ENCODE measurements around the gene TFB1M. TPM values are rescaled to one million over a fixed set of nuclear protein-coding genes. Genes with fewer than 3 reads are reported as not detected.
A peak's percentile ranks its signal among the peaks of the same experiment; 100 is the strongest.
"Not testable (repeated sequence)": the region's sequence is repeated elsewhere in the genome, so short reads cannot be mapped to it uniquely, and the experiment has no call there.

The TFB1M gene
- polyA plus RNA-seq, 3 donors, result 16.4 to 23.7 (median 22.7) TPM

DNA sequence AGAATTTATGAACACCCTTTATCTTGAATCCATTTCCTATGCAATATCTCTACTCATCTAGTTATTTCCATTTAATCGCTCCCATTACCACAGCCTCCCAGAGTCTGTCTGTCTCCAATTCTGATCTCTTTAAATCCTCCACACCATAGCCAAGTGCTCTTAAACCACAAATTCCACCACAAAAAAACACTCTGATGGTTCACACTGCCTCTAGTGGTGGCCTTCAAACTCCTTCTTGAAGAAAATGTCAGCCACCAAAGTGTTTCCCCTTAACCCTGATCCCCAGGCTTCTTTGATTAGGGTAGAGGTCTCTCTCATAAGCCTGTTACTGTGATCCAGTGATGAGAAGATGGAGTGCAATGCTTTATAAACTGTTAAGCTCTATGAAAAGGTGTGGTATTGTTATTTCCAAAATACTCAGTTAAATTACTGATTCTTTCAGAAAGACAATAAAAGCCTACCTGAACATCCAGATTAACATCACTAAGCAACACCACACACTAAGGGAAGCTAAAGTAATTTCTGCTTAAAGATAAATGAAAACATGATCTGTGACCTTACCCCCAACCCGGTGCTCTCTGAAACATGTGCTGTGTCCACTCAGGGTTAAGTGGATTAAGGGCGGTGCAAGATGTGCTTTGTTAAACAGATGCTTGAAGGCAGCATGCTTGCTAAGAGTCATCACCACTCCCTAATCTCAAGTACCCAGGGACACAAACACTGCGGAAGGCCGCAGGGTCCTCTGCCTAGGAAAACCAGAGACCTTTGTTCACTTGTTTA, 46.0 kb downstream of the TFB1M start:
- not testable (repeated sequence) for DNase-seq

DNA sequence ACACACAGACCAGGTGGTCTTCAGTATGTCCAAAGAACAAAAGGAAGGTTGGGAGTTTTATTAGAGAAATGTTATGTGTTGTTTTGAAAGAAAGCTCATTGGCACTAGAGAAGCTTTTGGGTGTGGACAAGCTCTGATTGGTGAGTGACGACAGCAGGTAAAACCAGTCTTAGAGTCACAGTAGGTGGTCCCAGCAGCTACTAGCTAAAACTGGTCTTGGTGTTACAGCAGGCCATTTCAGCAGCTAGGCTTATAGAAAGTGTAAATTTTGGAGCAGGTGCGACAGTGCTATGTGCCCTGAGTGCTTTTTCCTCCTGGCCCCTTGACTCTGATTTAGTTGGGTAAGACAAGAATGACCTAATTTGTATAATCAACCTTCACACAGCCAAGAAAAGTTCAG, 46.9 kb downstream of the TFB1M start:
- DNase-seq, result no peak

DNA sequence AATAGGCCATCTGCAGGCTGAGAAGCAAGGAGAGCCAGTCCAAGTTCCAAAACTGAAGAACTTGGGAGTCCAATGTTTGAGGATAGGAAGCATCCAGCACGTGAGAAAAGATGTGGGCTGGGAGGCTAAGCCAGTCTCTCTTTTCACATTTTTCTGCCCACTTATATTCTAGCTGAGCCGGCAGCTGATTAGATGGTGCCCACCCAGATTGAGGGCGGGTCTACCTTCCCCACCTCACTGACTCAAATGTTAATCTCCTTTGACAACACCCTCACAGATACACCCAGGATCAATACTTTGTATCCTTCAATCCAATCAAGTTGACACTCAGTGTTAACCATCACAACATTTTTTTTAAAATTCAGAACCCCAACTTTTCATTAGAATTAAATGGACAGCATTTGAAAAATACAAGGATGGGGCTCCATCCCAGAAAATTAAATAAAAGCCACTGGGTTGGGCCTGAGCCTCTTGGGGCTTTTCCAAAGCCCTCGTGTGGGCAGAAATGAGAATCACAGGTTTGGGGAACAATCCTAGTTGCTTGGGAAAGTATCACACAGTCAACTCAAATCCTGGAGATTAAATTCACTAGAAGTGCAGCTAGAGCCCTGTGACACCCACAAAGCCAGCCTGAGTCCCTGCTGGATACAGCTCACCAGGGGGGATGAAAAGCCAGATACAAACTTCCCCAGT, 48.3 kb downstream of the TFB1M start:
- no peak for DNase-seq

DNA sequence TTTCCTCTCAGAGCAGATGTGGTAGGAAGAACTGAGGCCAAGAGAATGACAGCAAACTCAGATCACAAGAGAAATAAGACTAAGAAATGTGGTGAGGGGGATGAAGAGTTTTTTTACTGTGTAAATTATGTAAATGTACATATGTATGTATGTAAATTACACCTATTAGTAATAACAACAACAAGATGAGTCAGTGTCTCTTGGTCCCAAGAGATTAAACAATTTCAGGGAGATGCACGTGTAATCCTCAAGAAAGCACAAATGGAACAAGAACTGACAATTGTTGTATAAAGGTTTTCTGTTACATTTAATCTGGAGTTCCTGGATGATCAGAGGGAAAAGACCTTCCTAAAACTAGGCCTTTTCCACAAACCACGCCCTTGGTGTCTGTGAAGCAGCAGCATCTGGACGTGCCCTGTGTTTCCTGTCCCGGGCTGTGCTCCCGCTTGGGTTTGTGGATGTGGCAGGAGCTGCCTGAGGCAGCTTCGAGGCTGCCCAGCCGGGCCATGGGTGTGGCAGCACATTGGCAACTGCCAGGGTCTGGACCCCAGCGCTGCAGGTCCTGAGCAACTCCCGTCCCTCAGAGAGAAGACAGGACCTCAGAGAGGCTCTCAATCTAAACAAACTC, 49.5 kb downstream of the TFB1M start:
- DNase-seq, result no peak

DNA sequence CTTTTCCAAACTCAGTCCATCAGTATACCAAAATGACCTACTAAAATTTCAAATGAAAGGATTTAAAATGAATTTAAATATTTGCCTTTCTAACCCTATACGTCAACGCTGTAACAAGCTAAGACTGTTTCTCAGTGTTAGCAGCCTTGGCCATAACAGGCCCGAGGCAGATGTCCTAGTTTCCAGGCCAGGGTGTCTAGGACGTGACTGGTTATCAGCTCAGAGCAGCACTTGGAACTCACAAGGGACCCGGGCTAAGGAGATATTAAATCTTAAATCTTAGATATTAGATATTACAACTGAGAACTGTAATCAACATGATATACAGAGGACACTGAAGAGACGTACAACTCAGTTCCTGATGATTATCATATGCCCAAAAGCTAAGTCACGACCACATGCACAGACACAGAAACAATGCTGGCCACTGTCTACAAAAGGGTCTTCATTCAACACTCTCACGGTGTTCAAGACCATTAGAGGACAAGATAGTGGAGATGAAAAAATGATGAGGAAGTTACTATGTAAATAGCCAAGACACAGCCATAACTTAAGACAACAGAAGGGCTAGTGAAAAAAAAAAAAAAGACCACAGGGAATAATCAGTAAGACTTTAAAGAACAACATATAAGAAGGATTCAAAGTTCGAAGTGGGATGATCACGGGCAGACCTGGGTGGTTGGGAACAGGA, 50.8 kb downstream of the TFB1M start, which contains the start of gene CLDN20:
Gene CLDN20, plus strand, starts transcription at position 641 of the 691 bp plus-strand sequence. CDS start 11,707 bp downstream, outside the sequence.
- DNase-seq, result no peak

DNA sequence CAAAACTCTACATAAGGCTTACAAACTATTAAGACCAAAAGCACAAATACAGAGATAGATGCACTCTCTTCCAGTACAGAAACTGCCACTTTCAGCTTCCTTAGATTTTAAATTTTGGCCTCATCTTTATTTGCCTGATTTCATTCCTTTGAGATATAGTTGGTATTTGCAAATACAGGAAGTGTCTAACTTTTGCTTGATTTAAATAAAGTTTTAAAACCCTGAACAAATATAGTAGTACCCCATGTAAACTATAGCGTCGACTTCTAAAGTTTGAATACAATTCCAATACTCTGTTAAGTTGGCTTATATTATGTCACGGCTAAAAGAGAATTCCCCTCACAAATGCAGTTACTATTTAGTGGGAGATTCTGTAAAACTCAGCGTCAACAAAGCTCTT, 51.6 kb downstream of the TFB1M start:
- no peak for DNase-seq

DNA sequence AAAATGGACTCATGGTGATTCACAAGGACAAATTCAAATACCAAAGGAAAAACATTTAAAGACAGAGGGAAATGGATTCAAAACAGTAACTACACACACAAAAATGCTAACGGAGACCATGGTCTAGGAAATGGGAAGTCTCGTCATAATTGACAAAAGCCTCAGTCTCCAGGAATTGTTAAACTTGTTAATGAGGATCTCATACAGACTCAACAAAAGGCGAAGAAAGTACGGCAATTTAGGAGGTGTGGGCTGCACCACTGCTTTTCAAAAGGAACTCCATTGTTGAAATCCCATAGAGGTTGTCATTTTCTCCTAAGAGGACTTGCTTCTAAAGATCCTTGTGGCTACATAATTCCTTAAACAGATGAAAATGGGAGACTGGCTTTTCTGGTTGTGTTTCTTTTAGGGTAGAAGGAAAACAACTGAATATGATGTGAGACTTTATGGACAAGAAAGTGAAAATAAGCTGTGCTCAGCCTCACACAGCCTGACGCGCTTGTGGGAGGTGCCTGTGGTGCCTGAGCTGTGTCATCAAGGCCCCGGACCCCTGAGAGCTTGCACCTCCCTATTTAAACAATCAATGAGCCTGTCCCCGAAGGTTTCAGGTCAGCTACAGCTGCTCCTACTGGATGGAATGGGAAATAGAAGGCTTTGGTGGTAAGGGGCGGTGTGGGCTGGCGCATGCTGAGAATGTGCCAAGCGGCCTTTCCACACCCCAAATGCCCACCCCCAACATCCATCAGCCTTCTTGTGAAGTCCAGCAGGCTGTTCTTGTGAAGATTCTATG, 53.0 kb downstream of the TFB1M start:
- DNase-seq, result no peak

DNA sequence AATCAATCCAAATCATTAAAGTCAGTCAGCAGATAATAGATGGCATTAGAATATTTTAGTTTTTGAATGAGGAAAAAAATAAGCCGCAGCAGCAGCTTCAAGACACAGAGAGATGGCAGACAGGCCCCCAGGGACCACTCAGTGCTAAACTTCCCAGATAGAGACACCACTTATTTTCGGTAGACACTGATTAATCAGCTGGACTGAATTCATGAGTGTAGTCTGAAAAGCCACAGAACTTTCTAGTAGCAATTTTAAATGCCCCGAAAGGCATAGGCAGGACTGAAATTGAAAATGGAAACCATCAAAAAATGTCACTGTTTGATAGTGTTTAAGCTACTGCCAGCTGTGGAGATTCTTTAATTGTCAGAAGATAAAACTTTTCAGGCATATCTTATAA, 53.6 kb downstream of the TFB1M start:
- DNase-seq, result no peak

DNA sequence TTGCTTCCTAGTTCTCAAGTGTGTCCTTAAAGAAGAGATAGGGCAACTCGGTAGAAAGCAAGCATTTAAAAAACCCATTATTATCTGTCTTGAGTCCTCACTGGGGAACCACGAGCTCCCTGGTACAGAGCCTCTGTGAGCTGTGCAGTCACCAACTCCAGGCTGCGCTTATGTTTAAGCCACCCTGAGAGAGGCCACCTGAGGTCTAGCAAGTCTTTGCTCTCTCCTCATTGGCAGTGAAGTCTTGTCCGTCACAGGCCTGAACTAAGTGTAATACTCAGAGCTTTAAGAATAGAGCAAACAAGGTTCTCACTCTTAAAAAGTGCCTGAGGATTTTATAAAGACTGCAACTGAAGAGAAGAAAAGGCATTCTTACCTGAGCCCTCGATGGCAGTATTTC, 54.4 kb downstream of the TFB1M start:
- no peak for DNase-seq

DNA sequence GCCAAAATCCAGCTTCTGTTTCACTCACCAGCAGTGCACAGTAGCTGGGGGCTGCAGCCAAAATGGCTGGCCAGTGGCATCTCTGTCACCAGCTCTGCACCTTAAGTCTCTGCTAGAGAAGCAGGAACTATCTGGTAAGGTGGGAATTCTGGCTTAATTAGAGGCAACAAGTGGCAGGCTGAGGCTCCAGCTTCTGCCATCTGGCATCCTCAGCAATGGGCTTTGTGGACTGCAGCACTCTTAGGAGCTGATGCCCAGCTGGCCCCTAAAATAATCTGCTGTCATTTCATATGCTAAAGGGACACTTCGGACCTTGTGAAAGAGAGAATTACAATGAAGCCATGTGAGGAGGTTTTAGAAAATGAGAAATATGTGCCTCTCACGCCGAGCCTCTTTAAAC, 55.1 kb downstream of the TFB1M start:
- DNase-seq, result no peak

DNA sequence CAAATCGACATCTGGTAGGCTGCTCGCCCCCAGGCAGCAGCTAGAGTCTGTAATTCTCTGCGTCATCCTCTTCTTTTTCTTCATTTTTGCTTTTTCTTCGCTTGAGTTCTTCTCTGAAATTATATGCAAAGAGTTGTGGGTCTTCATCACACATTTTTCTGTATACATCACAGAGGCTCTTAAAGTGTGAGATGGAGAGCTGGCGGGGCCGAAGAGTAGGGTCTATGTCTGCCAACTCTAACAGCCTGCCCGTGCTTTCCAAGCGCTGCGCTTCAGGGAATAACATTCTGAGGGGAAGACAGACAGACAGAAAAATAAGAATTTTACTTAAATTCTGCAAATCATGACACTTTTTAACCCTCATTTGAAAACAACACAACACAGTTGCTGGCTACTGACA, 56.5 kb downstream of the TFB1M start:
- no peak for DNase-seq

DNA sequence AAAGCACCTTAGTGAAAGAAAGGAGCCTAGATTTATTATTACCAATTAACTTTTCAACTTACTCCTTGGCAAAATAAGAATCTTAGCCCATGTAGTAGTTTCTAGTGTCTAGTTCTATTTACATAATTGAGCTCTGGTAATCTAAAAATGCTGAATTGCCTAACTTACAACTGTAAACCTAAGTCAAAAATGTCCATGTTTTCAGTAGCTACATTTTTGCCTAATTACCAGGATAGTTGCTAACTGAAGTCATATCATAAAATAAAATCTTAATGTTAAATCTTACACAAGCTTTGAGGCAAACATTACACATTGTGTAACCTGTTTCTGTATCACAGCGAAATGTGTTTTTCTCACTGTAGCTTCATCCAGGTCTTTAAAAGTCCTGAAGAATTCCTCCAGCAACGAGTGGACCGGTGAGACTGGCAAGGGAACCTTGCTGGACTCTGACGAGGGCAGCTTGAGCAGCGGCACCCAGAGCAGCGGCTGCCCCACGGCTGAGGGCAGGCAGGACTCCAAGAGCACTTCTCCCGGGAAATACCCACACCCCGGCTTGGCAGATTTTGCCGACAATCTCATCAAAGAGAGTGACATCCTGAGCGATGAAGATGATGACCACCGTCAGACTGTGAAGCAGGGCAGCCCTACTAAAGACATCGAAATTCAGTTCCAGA, 58.0 kb downstream of the TFB1M start:
- no peak for DNase-seq

DNA sequence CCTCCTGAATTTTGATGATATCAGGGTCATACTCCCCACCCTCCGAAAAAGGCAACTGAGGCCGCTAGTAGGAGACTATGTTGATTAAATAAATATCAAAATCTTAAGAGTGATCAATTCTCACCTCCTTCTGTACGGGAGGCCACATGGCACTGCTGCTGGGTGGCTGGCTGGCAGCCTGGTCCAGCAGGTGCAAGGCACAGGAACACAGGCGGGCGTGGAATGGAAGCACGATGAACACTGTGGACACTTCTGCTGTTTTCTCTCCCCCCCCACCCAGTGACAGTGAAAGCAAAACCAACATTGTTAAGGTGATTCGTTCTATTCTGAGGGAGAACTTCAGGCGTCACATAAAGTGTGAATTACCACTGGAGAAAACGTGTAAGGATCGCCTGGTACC, 60.1 kb downstream of the TFB1M start:
- DNase-seq, result no peak

DNA sequence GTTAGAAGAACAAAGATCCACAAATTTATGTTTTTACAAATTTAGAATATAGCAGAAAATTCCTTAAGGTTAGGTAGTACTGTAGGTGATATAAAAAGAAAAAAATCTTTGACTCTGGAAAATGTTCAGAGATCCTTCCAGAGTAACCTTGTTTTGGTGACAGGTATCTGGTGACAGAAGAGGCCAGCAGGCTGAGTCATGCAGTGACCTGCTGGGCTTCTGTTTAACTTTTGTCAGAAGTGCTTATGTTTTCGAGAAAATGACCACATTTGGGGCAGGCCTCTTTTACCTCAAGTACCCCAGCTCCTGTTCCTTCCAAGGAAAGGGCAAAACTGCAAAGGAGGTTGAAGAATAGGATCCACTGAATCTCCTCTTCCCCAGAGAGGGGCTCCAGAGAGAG, 60.9 kb downstream of the TFB1M start:
- DNase-seq, result no peak

DNA sequence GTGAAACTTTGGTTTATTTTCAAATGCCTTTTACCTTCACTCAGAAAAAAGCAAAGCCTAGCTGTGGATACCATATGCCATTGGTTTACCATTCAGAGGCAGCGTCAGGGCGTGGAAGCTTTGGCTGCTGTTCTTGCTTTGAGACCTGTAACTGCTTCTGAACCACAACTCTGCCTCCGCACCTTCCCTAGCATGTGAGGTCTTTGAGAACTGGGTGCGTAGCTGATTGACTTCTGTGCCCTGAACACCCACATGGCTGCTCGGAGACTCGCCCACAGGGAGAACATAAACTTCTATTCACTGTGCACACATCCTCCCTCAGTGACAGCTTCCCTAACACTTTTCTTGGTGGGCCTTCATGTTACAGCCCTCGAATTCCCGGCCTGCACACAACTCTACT, 61.7 kb downstream of the TFB1M start:
- no peak for DNase-seq

DNA sequence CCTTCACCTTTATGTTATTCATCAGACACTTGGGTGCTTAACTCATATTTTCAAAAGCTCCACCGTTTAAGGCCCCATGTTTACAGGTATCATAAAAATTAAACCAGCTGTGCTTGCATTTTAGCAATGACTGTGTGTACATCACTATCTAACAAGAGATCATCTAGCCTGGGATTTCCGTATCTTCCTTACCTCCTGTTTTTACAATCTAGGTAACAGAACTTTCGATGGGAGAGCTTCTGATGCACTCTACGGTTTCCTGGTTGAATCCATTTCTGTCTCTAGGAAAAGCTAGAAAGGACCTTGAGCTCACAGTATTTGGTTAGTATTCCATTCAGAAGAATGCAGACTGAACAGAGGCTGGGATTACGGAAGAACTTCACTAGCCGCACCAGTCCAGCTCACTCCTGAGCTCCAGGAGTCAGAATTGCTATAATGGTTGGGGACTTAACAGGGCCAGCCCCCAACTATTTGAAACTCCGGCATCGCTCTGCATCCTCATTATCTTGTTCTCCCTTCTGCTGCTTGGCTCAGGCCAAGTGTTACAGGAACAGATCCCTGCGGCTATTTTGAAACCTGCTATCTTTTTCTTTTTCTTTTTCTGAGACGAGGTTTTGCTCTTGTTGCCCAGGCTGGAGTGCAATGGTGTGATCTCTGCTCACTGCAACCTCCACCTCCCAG, 63.4 kb downstream of the TFB1M start:
- DNase-seq, result no peak

DNA sequence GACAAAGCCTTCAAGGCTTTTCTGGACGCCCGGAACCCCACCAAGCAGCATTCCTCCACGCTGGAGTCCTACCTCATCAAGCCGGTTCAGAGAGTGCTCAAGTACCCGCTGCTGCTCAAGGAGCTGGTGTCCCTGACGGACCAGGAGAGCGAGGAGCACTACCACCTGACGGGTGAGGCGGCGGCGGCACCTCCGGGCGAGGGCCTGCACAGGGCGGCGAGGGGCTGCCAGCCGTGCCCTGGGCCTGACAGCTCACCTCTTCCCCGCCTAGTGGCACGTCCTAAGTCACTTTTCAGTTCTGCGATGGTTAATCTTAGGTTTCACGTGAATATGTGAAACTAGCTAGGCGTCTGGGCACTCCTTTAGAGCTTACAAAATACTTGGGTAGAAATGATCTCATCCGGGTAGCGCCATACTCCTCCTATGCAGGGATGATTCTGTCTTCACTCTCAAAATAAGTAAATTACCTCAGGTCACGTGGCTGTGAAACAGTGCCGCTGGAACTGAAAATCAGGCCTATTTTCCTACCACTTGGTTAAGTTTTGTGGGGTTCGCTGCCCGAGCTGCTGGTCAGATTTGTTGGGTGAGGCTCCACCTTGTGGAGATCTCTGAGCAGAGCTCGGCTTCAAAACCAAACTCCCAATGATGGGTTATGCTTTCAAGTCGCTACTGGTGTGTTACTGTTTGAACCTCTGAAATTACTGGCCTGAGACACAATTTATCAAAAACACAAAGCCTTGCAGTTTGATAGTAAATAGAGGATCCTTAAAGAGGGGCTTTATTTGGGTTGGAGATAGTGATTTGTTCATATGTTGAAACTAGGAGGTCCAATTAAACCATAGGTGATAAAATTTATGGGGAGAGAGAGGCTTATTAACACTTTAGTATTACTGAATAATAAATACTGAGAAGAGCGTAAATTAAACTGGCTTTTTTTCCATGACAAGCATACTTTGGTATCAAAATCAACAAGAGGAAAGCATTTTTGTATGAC, 66.0 kb downstream of the TFB1M start:
- DNase-seq, result peak; percentile 33

DNA sequence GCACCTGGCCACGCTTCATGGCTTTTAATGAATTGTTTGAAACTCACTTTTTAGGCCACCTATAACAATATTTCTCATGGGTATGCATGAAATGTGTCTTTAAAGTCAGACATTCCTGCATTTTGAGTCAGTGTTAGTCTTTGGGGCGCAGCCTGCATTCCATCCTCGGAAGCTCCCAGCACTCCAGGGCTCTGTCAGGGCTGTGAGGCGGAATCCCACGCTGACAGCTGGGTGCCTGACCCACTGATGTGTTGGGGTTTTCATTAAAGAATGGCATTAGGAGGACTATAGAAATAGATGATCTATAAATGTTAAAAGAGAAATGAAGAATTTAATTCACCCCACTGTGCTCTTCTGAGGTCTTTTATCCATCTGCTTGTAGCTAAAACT, 66.7 kb downstream of the TFB1M start:
- DNase-seq, result no peak

DNA sequence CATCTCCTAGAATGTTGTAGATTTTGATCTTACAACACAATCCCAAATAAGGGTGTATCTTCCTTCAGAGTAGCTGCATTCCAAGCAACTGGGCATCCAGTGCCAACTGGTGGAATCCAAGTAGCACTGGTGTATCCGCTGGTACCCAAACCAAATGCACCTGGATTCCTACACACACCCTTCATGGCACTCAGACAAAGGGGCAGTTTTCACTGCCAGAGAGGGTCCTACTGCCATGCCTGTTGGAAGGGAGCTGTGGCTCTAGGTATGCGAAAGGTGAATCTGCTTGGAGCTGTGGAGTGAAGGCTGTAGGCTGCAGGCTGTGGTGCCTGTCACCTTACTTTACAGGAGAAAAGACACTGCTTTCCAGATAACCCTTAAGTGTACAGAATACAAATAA, 67.5 kb downstream of the TFB1M start:
- DNase-seq, result no peak

Data from renal pelvis (tissue), 4 donors.